ENCODE results near the gene KLC4. TPM values are rescaled to one million over a fixed set of nuclear protein-coding genes. Genes with fewer than 3 reads are reported as not detected.

Gene KLC4
- total and polyA plus RNA-seq, 9 of the 15 experiments (the other 6 are each of a cell fraction or from before 2014, with no cell fraction given), result 1.7 to 16.2 (median 7.7) TPM

DNA sequence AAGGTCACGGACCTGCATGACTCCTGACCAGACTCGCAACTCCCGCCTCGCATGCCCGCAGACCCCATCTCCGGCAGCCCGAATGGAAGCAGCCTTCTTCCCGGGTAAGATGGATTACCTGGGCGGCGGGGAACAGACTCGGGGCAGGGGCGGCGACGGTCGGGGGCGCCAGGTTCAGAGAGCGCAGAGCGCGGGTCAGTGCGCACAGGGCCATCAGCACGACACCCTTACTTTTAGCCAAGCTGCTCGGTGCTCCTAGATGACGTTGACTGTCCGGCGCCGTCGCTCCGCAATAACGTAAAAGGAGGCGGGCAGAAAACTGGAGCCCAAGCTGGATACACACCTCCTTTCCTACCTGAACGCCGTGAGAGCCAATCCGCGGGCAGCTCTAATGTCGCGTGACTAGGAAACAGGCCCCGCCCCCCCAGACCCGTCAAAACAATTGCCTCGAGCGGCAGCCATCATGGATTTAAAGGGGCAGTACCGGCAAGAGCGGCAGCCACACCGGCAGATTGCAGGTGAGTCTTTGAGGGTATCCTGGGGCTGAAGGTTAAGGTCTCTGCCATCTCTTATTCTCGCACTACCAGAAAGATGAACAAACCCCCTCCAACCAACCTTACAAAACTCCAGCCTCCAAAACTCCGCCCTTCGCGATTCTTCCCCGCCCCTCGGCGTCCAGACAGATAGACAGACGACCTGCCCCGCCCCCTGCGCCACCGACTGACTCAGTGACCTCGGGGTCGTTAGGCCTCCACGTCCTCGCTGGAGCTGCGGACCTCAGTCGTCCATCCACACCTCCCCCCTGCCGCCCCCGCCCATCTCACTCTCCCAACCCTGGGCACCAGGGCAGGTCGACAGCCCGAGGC, at the start of gene KLC4, which contains the start of gene MRPL2 (continued):
- TF ChIP-seq ZNF740 (CRISPR knock-in tag; IDR thresholded peaks at IDR 0.05) (no peak), ZNF740 (tag; IDR thresholded peaks at IDR 0.05) (no peak), ZNF224 (CRISPR knock-in tag; IDR thresholded peaks at IDR 0.05) (peak; percentile 52; the same call in 1 of the 2 replicates), ZFX (CRISPR knock-in tag; IDR thresholded peaks at IDR 0.05) (peak; percentile 92), ADNP (tag; IDR thresholded peaks at IDR 0.05) (no peak), U2AF1 (optimal IDR thresholded peaks at IDR 0.05; ENCODE audit: low read depth, low read length) (no peak), ZFP91 (CRISPR knock-in tag; IDR thresholded peaks at IDR 0.05) (peak; percentile 100), NCOA6 (IDR thresholded peaks at IDR 0.05) (no peak), HDAC6 (IDR thresholded peaks at IDR 0.05; ENCODE audit: low read depth, low read length) (0 out of 2 replicates have a peak, but pooled peaks have one; percentile 35), FOXJ2 (tag; IDR thresholded peaks at IDR 0.05) (peak; percentile 42; the same call in 1 of the 2 replicates), PHF20 (IDR thresholded peaks at IDR 0.05; ENCODE audit: partially characterized antibody) (peak; percentile 98), E2F3 (CRISPR knock-in tag; IDR thresholded peaks at IDR 0.05) (no peak), CAMTA2 (CRISPR knock-in tag; conservative IDR thresholded peaks at IDR 0.05) (no peak), CBX5 (IDR thresholded peaks at IDR 0.05; ENCODE audit: borderline replicate concordance, low read depth) (no peak), CTCFL (IDR thresholded peaks at IDR 0.05; ENCODE audit: borderline replicate concordance, insufficient read depth, low read depth, low read length, poor library complexity, severe bottlenecking) (no peak), SMAD1 (IDR thresholded peaks at IDR 0.05; ENCODE audit: low read depth, low read length, partially characterized antibody) (peak; percentile 75), NCOR1 (IDR thresholded peaks at IDR 0.05) (peak; percentile 82), BRD9 (IDR thresholded peaks at IDR 0.05; ENCODE audit: low read depth, partially characterized antibody) (no peak), NKRF (IDR thresholded peaks at IDR 0.05; ENCODE audit: borderline replicate concordance) (peak; percentile 96), SNRNP70 (optimal IDR thresholded peaks at IDR 0.05; ENCODE audit: low read depth, low read length) (no peak), NFIC (IDR thresholded peaks at IDR 0.05) (no peak), ZNF23 (CRISPR knock-in tag; IDR thresholded peaks at IDR 0.05) (no peak), ZFP36 (IDR thresholded peaks at IDR 0.05; ENCODE audit: low read depth, low read length, partially characterized antibody) (no peak)
